HG03469 (cell line): Measurements from ENCODE around the gene FOXQ1.

ENCODE experiments used
- ATAC-seq: cut with Tn5 transposase; IDR thresholded peaks from one replicate; pipeline ENCODE4 v1.9.1; 2021; ENCODE audit warnings: mild to moderate bottlenecking, moderate library complexity, moderate number of reproducible peaks; ENCODE audit not compliant: unreplicated experiment

FOXQ1 gene

GRCh38 chr6:1290086-1290485 lies 21.8 kb upstream of the FOXQ1 start:
- no peak for ATAC-seq

DNA sequence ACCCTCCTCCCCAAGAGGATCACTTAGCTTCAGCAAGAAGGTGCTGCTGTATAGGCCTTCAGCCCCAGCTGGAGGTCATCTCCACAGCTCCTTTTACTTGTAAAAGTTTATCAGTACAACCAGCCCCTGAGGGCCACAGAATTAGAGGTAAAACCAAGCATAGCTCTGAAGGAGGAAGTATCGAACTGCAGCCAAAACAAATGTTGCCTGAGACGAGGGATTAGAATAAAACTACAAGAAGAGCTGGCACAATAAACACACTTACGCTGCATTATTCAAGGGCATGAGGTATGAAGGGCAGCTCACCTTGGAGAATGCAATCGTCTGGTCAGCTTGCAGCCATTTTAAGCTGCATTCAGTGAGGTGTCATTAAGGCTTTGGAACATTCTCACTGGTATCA lies 21.1 kb upstream of the FOXQ1 start:
- no peak for ATAC-seq

GRCh38 chr6:1291381-1291780 lies 20.5 kb upstream of the FOXQ1 start:
- no peak for ATAC-seq

DNA sequence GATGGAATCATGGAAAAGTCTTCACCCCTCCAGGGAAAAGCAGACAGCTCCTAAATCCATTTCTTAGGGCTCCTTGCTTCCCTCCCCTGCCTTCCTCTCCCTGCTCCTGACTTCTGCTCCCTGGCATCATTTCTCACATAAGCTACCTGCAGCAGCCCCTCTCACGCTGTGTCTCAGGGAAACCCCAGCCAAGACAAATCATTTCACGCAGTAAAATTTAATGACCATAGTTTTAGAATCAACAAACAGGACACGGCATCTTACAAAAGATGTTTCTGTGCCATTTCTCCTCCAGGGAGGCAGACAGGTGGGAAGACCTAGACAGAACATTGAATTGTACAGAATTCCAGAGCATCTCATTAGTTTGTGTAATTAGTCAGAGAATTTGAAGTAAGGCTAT lies 16.5 kb upstream of the FOXQ1 start:
- ATAC-seq, result no peak

- ATAC-seq, result no peak
Measured at GRCh38 chr6:1296079-1296478, 15.8 kb upstream of the FOXQ1 start.

DNA sequence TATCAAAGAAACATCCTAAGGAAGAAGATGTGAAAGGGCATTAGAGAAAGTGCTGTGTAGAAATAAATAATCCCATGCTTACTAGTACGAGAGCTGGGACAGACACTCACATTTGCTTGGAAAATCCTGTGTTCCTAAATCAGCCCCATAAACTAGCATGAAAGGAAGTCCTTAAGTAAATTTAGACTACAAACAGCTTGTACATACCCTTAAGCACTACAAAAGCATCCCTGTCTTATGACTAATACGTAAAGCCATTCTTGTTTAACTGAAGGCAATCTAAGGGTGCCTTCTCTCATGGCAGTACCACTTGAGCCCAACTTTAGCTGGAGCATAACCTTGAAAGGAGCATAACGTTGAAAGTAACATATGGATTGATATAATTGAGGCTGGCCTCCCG lies 15.4 kb upstream of the FOXQ1 start:
- ATAC-seq, result no peak

DNA sequence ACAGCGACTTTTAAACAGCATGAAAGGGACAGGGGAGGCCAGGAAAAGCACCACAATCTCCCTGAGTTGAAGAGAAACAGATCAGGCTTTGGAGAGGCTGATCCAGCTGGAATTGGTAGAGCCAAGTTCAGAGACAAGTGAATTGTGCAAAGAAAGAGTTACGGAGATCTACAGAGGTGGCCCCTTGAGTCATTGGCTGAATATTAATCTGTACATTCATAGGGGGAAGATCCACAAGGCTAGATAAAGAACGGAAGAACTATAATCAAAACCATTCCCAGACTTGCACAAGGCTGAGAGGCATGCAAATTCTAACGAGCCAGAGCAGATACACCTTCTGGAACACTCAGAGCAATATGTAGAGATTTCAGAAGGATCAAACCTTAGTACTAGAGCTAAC lies 14.2 kb upstream of the FOXQ1 start:
- no peak for ATAC-seq

DNA sequence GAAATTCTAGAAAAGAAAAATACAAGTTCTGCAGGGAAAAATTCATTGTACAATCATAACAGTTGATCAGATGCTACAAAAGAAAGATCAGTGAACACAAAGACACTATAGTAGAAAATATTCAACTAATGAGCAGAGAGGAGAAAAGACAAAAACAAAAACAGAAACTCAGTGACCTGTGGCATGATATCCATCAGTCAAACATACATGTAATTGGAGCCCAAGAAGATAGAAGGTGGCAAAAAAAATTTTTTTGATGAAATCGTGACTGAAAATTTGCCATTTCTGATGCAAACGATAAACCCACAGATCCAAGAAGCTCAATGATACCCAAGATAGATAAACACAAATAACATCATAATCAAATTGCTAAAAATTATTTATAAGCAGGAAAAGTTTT lies 13.1 kb upstream of the FOXQ1 start:
- no peak for ATAC-seq

- ATAC-seq, result no peak
Measured at GRCh38 chr6:1306133-1306532, 5.8 kb upstream of the FOXQ1 start.

DNA sequence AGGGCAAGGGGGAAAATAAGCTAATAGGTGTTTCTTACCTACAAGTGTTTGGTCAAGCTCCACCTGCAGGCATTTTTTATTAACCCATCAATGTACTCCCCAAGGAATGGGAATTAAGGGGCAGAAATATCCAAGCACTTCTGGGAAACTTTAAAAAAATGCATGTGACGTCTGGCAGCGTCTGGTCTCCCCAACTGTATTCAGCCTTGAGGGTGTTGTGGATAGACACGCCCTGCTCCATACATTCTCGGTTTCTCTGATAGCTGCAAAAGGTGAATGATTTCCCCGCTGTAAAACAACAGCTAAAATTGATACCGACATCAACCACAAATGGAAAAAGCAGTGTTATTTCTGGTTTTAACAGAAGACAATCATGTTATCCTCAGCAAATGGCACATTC lies 2.5 kb upstream of the FOXQ1 start:
- ATAC-seq, result no peak

DNA sequence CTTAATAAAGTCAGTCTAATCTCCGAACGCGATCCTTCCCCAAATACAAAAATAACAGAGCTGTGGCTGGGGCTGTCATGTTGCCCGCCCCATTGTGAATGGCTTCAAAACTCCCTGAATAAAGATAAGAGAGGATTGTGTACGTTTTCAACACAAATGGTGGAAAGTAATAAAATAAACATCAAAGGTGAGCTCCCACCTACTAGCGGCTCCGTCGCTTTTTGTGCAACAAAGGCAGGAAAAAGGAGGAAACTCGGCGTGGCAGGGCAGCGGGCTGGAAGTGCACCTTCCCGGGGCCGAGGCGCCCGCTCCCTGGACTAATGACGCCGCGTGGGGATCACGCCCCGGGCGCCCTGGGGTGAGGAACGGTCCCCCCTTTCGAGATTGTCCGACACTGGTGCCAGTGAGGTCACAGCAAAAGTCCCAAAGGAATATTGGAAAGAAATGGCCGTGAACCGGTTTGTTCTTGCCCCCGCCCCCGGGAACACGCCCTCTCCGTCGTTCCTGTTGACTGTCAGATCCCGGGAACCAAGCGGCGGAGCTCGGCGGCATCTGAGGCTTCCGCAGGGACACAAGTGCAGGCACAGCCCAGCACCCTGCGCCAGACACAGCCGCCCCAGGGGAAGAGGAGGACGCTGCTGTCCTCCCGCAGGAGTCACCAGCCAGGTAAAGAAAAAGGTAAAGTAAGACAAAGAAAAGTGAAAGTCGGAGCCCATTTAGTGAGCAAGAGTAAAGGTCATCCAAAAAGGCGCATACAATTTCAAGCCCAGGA lies 1.1 kb upstream of the FOXQ1 start:
- no peak for ATAC-seq

- no peak for ATAC-seq
Measured at GRCh38 chr6:1312203-1312472, 240 bp downstream of the FOXQ1 start.

- no peak for ATAC-seq
Measured at GRCh38 chr6:1312473-1313367, 822 bp downstream of the FOXQ1 start.

DNA sequence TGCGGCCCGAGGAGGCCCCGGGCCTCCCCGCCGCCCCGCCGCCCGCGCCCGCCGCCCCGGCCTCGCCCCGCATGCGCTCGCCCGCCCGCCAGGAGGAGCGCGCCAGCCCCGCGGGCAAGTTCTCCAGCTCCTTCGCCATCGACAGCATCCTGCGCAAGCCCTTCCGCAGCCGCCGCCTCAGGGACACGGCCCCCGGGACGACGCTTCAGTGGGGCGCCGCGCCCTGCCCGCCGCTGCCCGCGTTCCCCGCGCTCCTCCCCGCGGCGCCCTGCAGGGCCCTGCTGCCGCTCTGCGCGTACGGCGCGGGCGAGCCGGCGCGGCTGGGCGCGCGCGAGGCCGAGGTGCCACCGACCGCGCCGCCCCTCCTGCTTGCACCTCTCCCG lies 1.5 kb downstream of the FOXQ1 start:
- ATAC-seq, result no peak

GRCh38 chr6:1313767-1314503 lies 2.0 kb downstream of the FOXQ1 start:
- ATAC-seq, result no peak

- no peak for ATAC-seq
Measured at GRCh38 chr6:1314617-1315016, 2.7 kb downstream of the FOXQ1 start.

DNA sequence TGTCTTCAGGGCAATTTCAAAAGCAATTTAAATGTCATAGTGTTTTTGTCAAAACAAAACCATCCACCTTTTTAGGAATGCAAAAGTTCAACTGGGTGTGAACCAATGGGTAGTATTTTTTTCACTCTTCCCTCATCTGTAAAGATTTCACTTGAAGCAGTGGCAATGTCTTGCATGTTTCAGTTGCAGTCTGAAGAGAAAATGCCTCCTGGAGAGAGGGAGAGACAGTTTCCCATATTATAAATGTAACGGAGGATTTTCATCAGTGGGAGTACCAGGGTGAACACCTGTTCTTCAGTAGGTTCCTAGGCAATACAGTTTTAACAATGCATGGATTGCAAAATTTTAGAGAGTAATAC lies 3.3 kb downstream of the FOXQ1 start:
- ATAC-seq, result no peak

- no peak for ATAC-seq
Measured at GRCh38 chr6:1315560-1316386, 3.9 kb downstream of the FOXQ1 start.

GRCh38 chr6:1316489-1316971 lies 4.6 kb downstream of the FOXQ1 start:
- ATAC-seq, result no peak

- ATAC-seq, result no peak
Measured at GRCh38 chr6:1317302-1317815, 5.5 kb downstream of the FOXQ1 start.

DNA sequence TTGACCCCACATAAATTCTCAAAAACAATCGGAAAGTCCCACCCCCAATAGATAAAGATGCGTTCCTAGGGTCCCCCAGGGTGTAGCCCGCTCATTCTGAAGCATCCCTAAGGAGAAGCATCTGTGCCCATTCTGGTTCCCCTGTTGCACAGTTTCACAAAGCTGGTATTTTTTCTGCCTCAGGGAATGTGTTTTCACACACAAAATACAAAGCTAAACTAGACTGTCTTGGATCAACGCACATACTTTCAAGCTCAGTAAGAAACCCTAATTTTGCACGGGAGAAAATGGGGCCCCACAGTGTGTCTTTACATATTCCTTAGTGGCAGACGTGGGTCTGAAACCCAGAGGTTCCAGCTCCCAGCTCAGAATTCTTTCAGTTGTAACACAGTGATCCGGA lies 6.1 kb downstream of the FOXQ1 start:
- ATAC-seq, result no peak
